ENCODE measurements around the gene GSTO2.

- no peak for TF ChIP-seq CTCF (IDR thresholded peaks at IDR 0.05)
- no peak for TF ChIP-seq POLR2A (IDR thresholded peaks at IDR 0.05)
Measured at GRCh38 chr10:104273286-104273685, 4.3 kb downstream of the GSTO2 start.

All from lower leg skin (tissue), 3 donors.